MCF 10A (cell line): Measurements from ENCODE around the gene ZNF543. TPM values are rescaled to one million over a fixed set of nuclear protein-coding genes. Genes with fewer than 3 reads are reported as not detected.

Source experiments
- BruUV-seq: library from RNA; stranded (reverse); fragments of 400-500 nt; replicated peaks from 2 replicates; lab custom pipeline; 2021; lab: Mats Ljungman, UMichigan
- CTCF ChIA-PET: fragments of 300-600 bp; sonication (Branson Sonifier 250); formaldehyde crosslinking; extraction: SDS; loops from one replicate; lab custom pipeline; 2021; ENCODE audit warnings: antibody characterized with exemption, inconsistent platforms; lab: Yijun Ruan, JAX
- POLR2A ChIA-PET: fragments of 300-600, 350-650 bp; sonication (Branson Sonifier 250); formaldehyde crosslinking; extraction: SDS; loops from one replicate; lab custom pipeline; 2020; ENCODE audit warnings: antibody characterized with exemption, inconsistent platforms; lab: Yijun Ruan, JAX
- DNase-seq: peaks from one replicate; pipeline ENCODE4 v3.0.0-alpha.2; 2018; ENCODE audit not compliant: unreplicated experiment
- H3K27ac Mint-ChIP-seq: one replicate; pipeline ENCODE4 v1.8.0; 2022; ENCODE audit warnings: mild to moderate bottlenecking, low read depth, mixed read lengths; ENCODE audit not compliant: unreplicated experiment
- H3K27me3 Mint-ChIP-seq: one replicate; pipeline ENCODE4 v1.8.0; 2022; ENCODE audit warnings: mixed read lengths; ENCODE audit not compliant: insufficient read depth, unreplicated experiment
- H3K36me3 Mint-ChIP-seq: one replicate; pipeline ENCODE4 v1.8.0; 2022; ENCODE audit warnings: mild to moderate bottlenecking, moderate library complexity, mixed read lengths; ENCODE audit not compliant: insufficient read depth, unreplicated experiment
- H3K4me1 Mint-ChIP-seq: one replicate; pipeline ENCODE4 v1.8.0; 2022; ENCODE audit warnings: mixed read lengths; ENCODE audit not compliant: insufficient read depth, unreplicated experiment
- H3K4me3 Mint-ChIP-seq: one replicate; pipeline ENCODE4 v1.8.0; 2022; ENCODE audit warnings: mild to moderate bottlenecking, moderate library complexity, mixed read lengths; ENCODE audit not compliant: unreplicated experiment
- H3K9me3 Mint-ChIP-seq: one replicate; pipeline ENCODE4 v1.8.0; 2022; ENCODE audit warnings: mixed read lengths; ENCODE audit not compliant: unreplicated experiment
- CTCF ChIP-seq: fragments of 200-600 bp; IDR thresholded peaks from one replicate; pipeline ENCODE4 v1.8.0; 2022; ENCODE audit warnings: antibody characterized with exemption, mild to moderate bottlenecking; ENCODE audit not compliant: unreplicated experiment
- intact Hi-C: fragments of 100-400 bp; cut with micrococcal nuclease; formaldehyde crosslinking; loops from 2 replicates; pipeline ENCODE4 v1.14.1; 2022
- total RNA-seq: library from RNA; stranded (reverse); gene quantifications from 2 replicates; pipeline ENCODE4 v1.2.3, GENCODE V29; 2022

The ZNF543 gene
- total RNA-seq, 1 experiment from 2014 or later = 9.2 TPM

GRCh38 chr19:57290970-57291369 lies 29.3 kb upstream of the ZNF543 start:
- Mint-ChIP-seq H3K36me3 (peaks cover 97% of the 10 kb centered on the region), H3K4me3 (no peak overlapping the region), H3K4me1 (no peaks in the 10 kb centered on the region), H3K9me3 (peaks cover 15% of the 10 kb centered on the region), H3K27me3 (no peaks in the 10 kb centered on the region), H3K27ac (no peak overlapping the region)
- CTCF ChIA-PET = interaction anchor here (2.1 kb wide), 1 partner anchor 10 kb away, joined by 7 read pairs; no protein-coding TSS in a partner anchor
- no peak for DNase-seq
- intact Hi-C loops = no loop called here
- no peak for TF ChIP-seq CTCF
- POLR2A ChIA-PET = no interaction called here
- BruUV-seq = TSS peak; percentile 4

GRCh38 chr19:57292547-57292946 lies 27.7 kb upstream of the ZNF543 start:
- no TSS peak for BruUV-seq
- peaks cover 97% of the 10 kb centered on the region for H3K36me3 Mint-ChIP-seq
- no peak overlapping the region for H3K4me3 Mint-ChIP-seq
- no peak for TF ChIP-seq CTCF
- H3K27me3 Mint-ChIP-seq = no peaks in the 10 kb centered on the region
- no peak overlapping the region for H3K27ac Mint-ChIP-seq
- intact Hi-C loops = no loop called here
- CTCF ChIA-PET = interaction anchor here (0.6 kb wide), 1 partner anchor 75 kb away, joined by 5 read pairs; no protein-coding TSS in a partner anchor
- POLR2A ChIA-PET = interaction anchor here (1.1 to 2.2 kb wide), 3 partner anchors 9 to 30 kb away, joined by 3 to 15 read pairs (median 4); partner anchors contain the start of gene ZNF543
- peaks cover 7% of the 10 kb centered on the region for H3K4me1 Mint-ChIP-seq
- DNase-seq = no peak
- peaks cover 15% of the 10 kb centered on the region for H3K9me3 Mint-ChIP-seq

- DNase-seq = no peak
- Mint-ChIP-seq H3K9me3 (peaks cover 15% of the 10 kb centered on the region), H3K36me3 (peaks cover 95% of the 10 kb centered on the region), H3K27ac (no peak overlapping the region), H3K4me1 (peaks cover 7% of the 10 kb centered on the region), H3K4me3 (no peak overlapping the region), H3K27me3 (no peaks in the 10 kb centered on the region)
- ChIA-PET POLR2A (interaction anchor here (1.1 to 2.2 kb wide), 4 partner anchors 8 to 26 kb away, joined by 3 to 15 read pairs (median 4); partner anchors contain the start of gene ZNF543), CTCF (interaction anchor here (0.7 kb wide), 1 partner anchor 12 kb away, joined by 4 read pairs; no protein-coding TSS in a partner anchor)
- intact Hi-C loops = no loop called here
- BruUV-seq = no TSS peak
- TF ChIP-seq CTCF = no peak
Observed at GRCh38 chr19:57293719-57294118, 26.6 kb upstream of the ZNF543 start.

GRCh38 chr19:57302020-57302465 lies 18.2 kb upstream of the ZNF543 start:
- CTCF ChIA-PET = interaction anchor here (0.6 to 1.7 kb wide), 15 partner anchors 9 to 198 kb away, joined by 3 to 8 read pairs (median 5); no protein-coding TSS in a partner anchor
- POLR2A ChIA-PET = interaction anchor here (0.5 to 3.9 kb wide), 17 partner anchors 8 to 1826 kb away, joined by 3 to 42 read pairs (median 11); partner anchors contain the start of genes TRAPPC2B, ZNF304, ZNF460 and ZNF543
- H3K4me1 Mint-ChIP-seq = peaks cover 27% of the 10 kb centered on the region
- peak overlapping the region; percentile 50 for H3K4me3 Mint-ChIP-seq
- H3K27me3 Mint-ChIP-seq = no peaks in the 10 kb centered on the region
- intact Hi-C loops = loop anchor here (1.0 to 2.0 kb wide), 2 partner anchors 19 to 22 kb away; partner anchors contain the start of genes ZNF460 and ZNF543
- H3K36me3 Mint-ChIP-seq = peaks cover 64% of the 10 kb centered on the region
- peak overlapping the region; percentile 84 for H3K27ac Mint-ChIP-seq
- H3K9me3 Mint-ChIP-seq = no peaks in the 10 kb centered on the region
- peak; percentile 98 for DNase-seq
- TF ChIP-seq CTCF = no peak
- no TSS peak for BruUV-seq
